Measurements from ENCODE around the gene PPID. TPM values are rescaled to one million over a fixed set of nuclear protein-coding genes. Genes with fewer than 3 reads are reported as not detected.
"Not testable (repeated sequence)": the region's sequence is repeated elsewhere in the genome, so short reads cannot be mapped to it uniquely, and the experiment has no call there.

Gene PPID
- total and polyA plus RNA-seq, 2 of the 4 experiments (the other 2 are of a cell fraction): 11.8 to 21.1 TPM

DNA sequence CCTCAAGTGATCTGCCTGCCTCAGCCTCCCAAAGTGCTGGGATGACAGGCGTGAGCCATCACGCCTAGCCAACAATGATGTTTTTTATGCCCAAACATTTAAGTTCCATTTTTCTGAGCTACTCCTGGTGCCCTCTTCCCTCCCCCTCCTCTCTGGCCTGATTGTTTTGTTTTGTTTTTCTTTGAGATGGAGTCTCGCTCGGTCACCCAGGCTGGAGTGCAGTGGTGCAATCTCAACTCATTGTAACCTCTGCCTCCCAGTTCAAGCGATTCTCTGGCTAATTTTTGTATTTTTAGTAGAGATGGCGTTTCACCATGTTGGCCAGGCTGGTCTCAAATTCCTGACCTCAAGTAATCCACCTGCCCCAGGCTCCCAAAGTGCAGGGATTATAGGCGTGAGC, 32.6 kb upstream of the PPID start:
- POLR2A ChIA-PET (ENCODE audit: unreplicated experiment); H2BK15ac ChIP-seq (ENCODE audit: low read depth, low read length); H3K27ac ChIP-seq (ENCODE audit: insufficient read depth, low read length); H3K18ac ChIP-seq (ENCODE audit: low read depth, low read length); H3K4me2 ChIP-seq (ENCODE audit: low read depth, low read length); ATAC-seq (ENCODE audit: low read depth); H3K9ac ChIP-seq (ENCODE audit: low read depth, low read length); BruUV-seq (replicated peaks); CTCF ChIA-PET; dilution Hi-C loops (cut with HindIII; ENCODE audit: low sequenced_read_pairs, unreplicated experiment); H3K4me1 ChIP-seq (ENCODE audit: control insufficient read depth, insufficient read depth, low read length); DNase-seq; H3K36me3 ChIP-seq (ENCODE audit: control insufficient read depth, insufficient read depth, low read length); H3K23ac ChIP-seq (ENCODE audit: low read depth, low read length); H4K91ac ChIP-seq (ENCODE audit: insufficient read depth, low read depth, low read length); H3K27me3 ChIP-seq (ENCODE audit: control insufficient read depth, insufficient read depth, low read length); H3K56ac ChIP-seq (ENCODE audit: extremely low read depth, insufficient read depth, low read length); H4K8ac ChIP-seq (ENCODE audit: low read depth in 2 of 2, low read length in 2 of 2); H3K4me3 ChIP-seq (ENCODE audit: insufficient read depth, low read depth, low read length); H2AK9ac ChIP-seq (replicated peaks; ENCODE audit: low read depth, low read length, poor library complexity); H2AFZ ChIP-seq (replicated peaks; ENCODE audit: low read length, poor library complexity); H4K5ac ChIP-seq (ENCODE audit: low read depth, low read length); H2BK5ac ChIP-seq (ENCODE audit: low read depth, low read length, poor library complexity, severe bottlenecking); H3K9me3 ChIP-seq (ENCODE audit: control insufficient read depth, insufficient read depth, low read length); H4K20me1 ChIP-seq (ENCODE audit: insufficient read depth, low read length); H3K9me1 ChIP-seq (ENCODE audit: insufficient read depth, low read length); H3K79me1 ChIP-seq (ENCODE audit: low read depth in 1 of 2, low read length in 2 of 2); intact Hi-C loops (cut with micrococcal nuclease); in situ Hi-C loops (cut with MboI; ENCODE audit: low sequenced_read_pairs): not testable (repeated sequence)
- no CpG with 5 or more reads among the region's 7 CpGs for WGBS, 2 experiments (ENCODE audit: extremely low coverage in 2 of 2, insufficient read length in 1 of 2)
- Histone ChIP-seq H3K4ac (ENCODE audit: low read depth, low read length) (peak overlapping the region; percentile 40), H2BK120ac (ENCODE audit: low read depth, low read length) (peak overlapping the region; percentile 26; the same call in 1 of the 2 replicates), H3K14ac (replicated peaks; ENCODE audit: low read depth, low read length) (0 out of 2 replicates have a peak overlapping the region, but pooled peaks have one; percentile 37), H2BK20ac (ENCODE audit: low read depth, low read length) (peak overlapping the region; percentile 10; the same call in 1 of the 2 replicates), H2AK5ac (ENCODE audit: low read depth, low read length) (0 out of 2 replicates have a peak overlapping the region, but pooled peaks have one; percentile 23)

All from IMR-90 (cell line).